Lung microvascular endothelial cell (primary cell): Measurements from ENCODE around the gene PLD1. TPM values are rescaled to one million over a fixed set of nuclear protein-coding genes. Genes with fewer than 3 reads are reported as not detected.
"Not testable (repeated sequence)": the region's sequence is repeated elsewhere in the genome, so short reads cannot be mapped to it uniquely, and the experiment has no call there.

Source experiments
- DNase-seq, 2 donors: peaks; one replicate each; pipeline versions ENCODE4 v3.0.0 to v3.0.0-alpha.2; 2010; ENCODE audit warnings: low read depth in 2 of 2
- total RNA-seq: library from RNA; depleted of rRNA; stranded (reverse); fragments of >200 nt; gene quantifications from 2 replicates; pipeline ENCODE4 v1.2.1, GENCODE V29; 2014

The PLD1 gene, protein sequence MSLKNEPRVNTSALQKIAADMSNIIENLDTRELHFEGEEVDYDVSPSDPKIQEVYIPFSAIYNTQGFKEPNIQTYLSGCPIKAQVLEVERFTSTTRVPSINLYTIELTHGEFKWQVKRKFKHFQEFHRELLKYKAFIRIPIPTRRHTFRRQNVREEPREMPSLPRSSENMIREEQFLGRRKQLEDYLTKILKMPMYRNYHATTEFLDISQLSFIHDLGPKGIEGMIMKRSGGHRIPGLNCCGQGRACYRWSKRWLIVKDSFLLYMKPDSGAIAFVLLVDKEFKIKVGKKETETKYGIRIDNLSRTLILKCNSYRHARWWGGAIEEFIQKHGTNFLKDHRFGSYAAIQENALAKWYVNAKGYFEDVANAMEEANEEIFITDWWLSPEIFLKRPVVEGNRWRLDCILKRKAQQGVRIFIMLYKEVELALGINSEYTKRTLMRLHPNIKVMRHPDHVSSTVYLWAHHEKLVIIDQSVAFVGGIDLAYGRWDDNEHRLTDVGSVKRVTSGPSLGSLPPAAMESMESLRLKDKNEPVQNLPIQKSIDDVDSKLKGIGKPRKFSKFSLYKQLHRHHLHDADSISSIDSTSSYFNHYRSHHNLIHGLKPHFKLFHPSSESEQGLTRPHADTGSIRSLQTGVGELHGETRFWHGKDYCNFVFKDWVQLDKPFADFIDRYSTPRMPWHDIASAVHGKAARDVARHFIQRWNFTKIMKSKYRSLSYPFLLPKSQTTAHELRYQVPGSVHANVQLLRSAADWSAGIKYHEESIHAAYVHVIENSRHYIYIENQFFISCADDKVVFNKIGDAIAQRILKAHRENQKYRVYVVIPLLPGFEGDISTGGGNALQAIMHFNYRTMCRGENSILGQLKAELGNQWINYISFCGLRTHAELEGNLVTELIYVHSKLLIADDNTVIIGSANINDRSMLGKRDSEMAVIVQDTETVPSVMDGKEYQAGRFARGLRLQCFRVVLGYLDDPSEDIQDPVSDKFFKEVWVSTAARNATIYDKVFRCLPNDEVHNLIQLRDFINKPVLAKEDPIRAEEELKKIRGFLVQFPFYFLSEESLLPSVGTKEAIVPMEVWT
- 52.2 and 62.1 TPM in 2 replicates for total RNA-seq

DNA sequence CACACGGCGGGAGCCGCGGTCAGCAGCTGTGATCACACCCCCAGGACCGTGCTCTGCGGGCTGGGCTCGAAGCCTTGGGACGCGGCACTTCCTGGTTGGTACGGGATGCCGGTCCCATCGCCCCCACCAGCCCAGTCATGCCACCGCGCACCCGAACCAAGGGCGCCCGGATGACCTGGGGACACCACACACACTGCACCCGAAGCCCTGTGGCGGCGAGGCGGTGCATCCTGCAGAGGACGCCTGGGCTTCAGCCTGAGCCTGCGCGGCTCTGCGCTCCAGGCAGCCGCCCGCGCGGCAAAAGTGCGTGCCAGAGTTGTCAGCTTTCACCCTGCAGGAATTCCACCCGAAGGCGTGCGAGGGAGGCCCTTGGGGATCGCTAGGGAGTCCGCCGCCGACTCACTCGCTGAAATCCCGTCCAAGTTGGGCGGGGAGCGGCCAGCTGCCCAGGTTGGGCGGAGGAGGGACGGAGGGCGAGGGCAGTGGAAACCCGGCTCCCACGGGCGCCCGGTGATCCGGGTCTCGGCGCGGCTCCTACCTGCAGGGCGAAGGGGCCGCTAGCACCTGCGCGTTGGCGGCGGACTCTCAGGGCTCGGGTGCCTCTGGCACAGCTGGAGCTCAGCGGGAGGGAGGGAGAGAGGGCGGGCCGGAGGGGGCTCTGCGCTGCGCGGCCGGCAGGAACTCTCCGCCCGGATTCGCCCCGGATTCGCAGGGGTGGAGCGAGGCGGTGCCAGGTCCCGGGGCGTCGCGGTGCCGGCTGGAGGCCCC is at the start of gene PLD1:
Gene PLD1, minus strand, starts transcription at position 623 of the 768 bp plus-strand sequence. CDS start 72,432 bp downstream, outside the sequence.
- DNase-seq, result peak; percentile 84 to 89

DNA sequence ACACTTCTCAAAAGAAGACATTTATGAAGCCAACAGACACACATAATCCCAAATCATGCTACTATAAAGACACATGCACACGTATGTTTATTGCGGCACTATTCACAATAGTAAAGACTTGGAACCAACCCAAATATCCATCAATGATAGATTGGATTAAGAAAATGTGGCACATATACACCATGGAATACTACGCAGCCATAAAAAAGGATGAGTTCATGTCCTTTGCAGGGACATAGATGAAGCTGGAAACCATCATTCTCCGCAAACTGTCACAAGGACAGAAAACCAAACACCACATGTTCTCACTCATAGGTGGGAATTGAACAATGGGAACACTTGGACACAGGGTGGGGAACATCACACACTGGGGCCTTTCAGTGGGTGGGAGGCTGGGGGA is 48.5 kb upstream of the PLD1 start:
- DNase-seq, result not testable (repeated sequence)

DNA sequence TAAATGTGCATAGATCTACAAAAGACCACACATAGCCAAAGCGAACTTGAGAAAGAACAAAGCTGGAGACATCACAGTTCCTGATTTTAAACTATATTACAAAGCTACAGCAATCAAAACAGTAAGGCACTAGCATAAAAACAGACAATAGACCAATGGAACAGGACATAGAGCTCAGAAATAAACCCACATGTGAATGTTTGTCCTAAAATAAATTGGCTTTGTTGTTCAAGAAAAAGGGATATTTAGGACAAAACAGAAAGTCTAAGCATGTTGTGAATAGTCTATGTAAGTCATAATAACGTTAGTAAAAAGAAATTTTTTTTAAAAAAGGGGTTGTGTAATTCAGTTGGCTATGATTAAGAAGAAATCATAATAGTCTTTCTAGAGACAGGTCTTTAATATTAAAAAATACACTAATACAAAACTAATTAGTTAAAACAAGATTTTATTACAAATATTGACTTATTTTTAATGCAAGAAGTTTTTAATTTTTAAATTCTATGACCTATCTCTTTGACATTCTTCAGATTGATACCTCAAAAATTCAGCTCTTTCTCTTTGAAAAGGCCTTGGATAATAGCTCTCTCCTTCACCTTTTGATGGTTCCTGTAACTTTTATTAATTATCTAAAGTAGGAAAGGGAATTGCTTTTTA is 44.5 kb upstream of the PLD1 start:
- DNase-seq, result no peak

DNA sequence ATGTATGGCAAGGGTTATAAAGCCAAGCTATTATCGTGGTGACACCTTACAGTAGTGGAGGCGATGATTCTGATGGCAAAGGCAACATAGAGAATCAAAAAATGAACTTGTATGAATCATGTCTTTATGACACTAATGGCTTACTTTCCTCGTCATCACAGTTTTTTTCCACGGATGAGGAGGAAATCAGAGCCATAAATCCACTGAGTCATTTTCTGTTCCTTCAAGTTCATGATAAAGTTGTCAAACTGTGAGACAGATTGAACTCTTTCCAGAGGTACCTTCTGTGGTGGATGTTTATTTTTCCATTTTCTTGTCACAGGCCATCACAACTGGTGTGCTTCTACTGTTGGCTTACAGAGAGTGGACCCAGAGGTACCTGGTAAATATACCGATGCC is 41.4 kb upstream of the PLD1 start:
- DNase-seq, result peak; percentile 70 to 98

DNA sequence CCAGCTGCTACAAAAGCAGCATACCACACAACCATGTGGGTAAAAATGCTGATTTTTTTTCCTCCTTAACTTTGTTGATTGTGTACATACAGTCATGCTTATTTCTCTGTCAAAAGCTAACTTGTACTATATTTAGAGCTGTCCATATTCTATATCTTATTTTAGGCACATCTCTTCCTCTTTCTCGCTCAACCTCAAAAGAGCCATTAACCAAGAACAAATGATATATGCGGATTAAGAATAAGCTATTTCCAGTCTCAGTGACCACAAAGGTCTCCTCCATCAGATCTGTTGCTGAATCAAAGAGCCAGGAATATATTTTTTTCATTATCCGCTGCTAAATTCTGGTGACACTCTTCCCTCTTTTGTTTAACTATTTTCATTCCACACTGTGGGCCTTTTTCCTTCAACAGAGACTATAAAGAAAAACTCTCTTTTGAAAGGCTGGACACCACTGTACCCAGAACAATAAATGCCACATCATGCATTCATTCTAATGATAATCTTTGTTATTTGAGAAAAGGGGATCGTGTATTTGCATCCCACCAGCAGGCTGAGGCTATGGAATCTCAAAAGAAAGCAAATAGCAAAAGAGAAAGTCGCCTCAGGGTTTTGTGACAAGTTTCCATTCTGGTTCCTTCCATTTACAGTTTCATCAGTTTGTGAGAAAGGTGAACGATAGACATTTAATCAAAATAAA is 40.8 kb upstream of the PLD1 start:
- no peak for DNase-seq

DNA sequence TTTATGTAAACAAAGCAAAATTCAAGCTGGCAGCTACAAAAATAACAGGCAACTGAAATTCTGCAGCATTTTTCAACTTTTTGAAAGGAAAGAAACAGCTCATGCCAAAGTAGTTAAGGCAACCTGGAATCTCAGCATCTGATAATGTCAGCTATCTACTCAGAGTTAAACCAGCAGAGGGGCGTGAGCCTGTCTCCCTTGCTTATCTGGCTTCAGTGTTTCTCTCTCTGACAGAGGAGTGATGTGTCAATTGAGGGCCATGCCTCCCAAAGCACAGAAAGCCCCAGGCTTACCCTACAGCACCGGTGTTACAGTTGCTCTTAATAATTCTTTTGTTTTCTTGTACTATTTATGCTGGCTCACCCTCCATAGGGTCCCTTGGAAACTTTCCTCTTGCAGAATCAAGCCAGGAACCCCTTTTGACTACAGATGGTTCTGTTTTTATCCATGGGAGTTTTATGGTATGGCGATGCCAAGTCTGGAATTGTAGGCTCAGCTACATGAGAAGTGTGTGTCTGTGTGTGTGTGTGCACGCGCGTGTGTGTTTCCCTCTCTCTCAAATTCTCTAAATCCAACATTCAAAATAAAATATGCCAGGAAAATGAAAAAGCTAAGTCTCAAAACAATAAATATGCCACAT is 40.2 kb upstream of the PLD1 start:
- DNase-seq, result peak in 1 of 2 donors; percentile 44

DNA sequence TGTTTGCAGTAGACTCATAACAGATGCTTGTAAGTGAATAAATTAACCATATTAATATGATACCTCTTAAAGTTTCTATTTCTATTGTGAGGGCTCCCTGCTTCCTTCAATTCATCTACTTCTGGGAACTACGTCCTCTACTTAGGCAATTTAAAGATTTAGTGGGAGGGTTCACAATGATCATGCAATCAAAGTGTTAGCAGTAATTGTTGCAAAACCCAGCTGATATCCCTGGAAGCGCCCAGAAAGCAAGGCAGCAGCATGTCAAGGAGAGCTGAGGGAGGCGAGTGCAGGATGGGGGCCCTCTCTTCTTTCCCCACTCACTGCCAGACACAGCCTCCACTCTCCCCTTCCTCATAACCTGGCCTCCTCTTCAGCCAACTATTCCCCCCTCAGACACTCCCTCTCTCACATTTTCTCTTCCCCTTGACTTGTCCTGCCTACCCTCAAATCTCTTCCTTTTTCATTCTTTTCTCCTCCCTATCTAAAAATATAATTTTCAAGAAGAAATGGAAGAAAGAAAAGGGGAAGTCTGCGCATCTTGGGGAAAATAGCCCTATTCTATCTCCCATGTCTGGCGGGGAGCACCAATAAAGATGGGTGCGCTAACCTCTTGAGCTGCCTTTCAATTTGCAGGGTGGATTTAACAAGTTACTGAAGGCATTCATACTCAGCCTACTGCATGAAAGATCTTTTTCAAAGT is 39.5 kb upstream of the PLD1 start:
- DNase-seq, result no peak

DNA sequence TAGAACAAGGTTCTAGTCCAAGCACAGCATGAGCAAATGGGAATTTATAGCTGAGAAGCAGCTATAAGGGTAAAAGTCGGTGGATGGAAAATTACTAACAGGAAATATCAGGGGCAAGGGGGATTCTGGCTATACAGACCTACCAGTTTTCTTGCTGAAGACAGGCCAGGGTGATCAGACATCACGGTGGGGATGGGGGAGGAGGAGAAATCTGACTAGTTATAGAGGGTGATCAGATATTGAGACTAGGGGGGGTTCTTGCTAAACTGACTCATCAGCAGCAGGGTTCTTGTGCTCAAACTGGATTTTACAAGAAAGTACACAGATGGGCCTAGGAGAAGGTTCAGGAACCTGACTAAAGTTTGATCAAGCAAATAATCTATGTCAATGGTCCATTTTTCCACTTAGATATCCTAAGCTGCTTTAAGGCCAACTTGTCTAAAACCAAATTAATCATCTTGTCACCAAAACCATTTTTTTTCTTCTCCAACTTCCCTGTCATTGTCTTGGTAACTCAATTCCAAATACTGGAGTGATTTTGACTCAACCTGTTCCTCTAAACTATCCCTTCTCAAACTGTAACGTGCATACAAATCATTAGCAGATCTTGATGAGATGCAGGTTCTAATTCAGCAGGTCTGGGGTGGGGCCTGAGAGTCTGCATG is 37.4 kb upstream of the PLD1 start:
- no peak for DNase-seq

DNA sequence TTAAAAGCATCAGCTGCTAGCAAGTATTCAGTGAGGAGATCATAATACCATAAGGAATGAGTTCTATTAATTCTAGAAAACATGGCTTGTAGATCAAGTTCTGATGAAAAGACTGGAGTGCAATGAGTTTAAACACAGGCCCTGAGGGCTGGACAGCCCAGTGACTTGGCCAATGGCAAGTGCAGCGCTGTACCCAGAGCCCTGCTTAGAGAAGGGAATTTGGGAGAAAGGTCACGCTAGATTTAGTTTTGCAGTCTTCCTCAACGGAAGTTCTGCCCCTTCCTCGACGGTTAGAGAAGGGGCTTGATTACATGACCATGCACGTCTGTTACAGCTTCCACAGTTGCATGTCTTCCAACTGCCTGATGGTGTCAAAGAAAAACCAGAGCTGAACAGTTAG is 36.9 kb upstream of the PLD1 start:
- no peak for DNase-seq

DNA sequence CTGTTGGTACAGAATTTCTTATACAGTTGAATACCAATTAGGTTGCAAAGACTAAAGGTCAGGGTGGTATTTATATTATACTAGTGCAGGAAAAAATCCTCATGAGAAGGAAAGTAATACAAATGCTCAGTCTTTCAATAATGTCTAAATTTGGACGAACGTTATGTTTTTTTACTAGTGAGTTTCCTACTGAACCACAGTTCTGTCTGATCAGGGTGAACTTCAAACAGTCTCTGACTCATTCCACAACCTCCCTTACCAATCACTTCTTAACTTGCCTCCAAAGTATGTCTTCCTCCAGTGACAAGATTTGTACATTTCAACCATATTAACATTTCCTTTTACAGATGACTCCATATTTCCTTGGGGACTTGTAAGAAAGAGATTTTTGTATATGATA is 36.3 kb upstream of the PLD1 start:
- peak in 1 of 2 donors; percentile 81 for DNase-seq

DNA sequence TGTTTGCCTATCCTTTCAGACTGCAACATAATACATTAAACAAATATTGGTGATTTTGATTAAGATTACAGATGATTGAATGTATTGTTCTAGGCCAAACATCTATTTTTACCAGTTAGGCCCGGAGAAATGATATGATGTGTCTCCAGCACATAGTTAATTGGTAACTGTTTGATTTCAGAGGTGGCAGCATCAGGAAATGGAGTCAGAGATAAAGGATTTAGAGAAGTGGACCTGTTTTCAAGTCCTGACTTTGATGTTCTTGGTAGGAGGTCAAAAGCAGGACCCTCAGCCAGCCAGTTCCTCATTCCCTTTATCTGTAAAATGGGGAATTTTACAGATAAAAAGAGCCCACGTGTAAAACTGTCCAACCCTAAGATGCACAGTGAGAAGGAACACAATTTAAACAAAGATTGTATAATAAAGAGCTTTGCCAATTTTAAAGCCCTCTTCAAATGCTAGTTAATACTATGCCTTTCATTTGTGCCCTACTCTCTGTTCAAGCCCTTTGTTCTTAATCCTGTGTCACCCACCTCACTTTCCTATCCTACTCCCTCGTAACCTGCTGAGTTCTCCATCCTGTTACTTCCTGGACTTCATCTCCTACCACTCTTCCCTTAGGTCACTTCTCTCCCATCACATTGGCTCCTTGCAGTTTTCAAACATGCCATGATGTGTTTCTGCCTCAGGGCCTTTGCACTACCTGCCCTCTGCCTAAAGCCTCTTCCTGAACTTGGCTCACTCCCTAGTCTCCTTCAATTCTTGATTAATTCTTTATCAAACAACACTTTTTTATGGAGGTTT is 35.4 kb upstream of the PLD1 start:
- no peak for DNase-seq

DNA sequence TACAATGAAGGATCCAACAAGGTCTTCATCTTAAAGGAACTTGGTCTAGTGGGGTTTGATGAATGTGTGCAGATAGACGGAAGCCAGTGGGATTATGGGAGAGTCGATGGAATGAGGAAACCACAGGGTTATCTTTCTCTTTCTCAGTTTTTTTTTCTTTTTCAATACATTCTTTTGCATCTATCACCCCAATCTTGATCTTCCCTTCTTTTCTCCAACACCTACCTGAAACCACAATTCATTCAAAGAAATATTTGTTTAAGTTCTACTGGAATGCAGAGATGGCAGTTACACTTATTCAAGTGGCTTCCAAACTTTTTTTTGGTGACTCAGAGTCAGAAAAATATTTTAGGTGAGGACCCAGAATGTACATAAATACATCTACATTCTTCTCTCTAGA is 34.6 kb upstream of the PLD1 start:
- DNase-seq, result no peak

DNA sequence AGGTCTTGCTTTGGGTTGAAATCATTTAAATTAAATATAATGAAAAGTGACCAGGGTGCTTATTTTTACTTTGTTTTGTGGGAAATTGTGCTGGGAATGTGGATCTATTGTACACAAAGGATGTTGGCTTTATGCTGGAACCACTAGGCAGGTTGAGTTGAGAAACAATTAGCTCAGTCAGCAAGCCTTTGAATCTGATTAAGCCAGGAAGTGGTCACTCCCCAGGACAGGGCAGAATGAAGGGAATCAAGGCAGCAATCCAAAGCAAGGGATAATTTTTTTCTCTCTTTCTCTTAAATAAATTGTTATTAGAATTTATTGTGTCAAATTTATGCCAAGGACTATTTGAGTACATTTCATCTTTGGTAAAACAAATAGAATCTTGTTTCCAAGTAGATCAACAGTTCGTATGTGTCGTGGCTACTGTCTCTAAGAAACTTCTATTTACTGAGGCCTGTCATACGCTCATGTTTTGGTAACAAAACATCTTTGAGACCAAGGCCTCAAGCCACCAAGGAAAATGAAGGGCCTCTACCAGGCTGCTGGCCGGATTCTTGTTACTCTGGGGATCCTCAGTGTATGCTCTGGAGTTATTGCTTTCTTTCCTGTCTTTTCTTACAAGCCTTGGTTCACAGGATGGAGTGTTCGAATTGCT is 32.7 kb upstream of the PLD1 start, which contains the start of gene TMEM212:
Gene TMEM212, plus strand, starts transcription at position 486 of the 655 bp plus-strand sequence. Its CDS starts 35 bp downstream, at position 521.
- peak; percentile 53 to 85 for DNase-seq

DNA sequence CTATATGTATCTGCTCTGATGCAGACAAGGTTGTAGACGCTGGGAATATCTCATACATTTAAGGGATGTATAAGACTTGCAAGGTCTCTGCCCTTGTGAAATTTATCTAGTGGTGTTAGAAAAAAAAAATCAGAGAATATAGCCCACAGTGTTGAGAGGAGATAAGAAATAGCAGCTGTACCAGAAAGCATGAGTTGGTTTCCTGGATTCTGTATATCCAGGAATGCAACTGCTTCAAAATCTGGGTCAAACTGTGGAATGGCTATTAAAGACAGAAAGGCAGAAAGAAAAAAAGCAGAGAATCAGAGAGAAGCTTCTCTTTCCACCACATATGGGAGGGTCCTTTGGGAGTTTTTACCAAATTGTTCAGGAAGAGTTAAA is 31.3 kb upstream of the PLD1 start:
- peak in 1 of 2 donors; percentile 75 for DNase-seq

DNA sequence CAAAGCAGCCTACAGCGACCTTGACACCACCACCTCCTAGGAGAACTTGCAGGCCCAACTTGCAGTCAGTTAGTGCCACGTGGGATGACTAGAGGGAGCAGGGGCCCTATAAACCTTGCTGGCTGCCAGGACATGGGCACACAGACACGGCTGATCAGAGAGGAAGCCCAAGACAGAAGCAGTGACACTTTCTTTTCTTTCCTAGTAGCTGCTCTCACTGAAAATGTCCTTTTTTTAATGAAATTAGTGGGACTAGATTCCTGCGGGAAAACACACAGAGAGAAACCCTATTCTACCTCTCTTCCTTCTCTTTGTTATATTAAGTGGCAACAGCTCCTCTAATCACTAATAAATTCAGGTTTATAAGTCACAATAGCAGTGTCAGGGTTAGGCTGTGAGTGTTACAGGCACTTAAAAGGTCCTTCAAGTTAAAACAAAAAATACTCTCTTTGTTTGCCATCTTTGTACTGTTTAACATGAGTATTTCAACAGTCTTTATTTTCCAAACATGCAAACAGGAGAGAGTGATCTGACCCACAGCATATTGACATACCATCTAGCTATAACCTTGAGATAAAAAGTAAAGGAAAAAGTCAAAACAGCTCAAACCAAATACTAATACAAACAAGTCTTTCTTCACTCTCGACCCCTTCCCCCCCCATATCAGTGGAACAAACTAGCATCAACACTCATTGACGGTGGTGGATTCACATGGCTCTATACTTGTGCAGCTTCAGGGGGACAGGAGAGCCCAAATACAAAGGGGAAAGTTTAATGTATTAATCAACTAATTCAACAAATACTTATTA is 30.7 kb upstream of the PLD1 start:
- DNase-seq, result no peak

DNA sequence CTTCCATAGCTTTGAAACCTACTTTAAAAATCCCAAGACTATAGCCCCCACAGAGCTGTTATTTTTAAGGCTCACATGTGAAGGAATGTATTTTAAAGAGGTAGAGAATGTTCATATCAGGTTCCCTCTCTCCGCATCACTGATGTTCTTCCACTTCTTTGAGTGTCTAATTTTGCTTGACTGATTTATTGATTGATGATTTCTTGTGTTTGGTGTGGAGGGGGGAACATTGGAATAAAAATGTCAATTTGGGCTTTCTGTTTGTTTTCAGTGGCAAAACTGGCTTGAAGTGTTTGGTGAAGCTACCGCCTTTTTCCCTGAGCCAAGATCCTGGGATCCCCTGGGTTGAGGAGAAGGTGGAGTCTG is 30.1 kb upstream of the PLD1 start:
- DNase-seq, result no peak
